ENCODE results near the gene ABCC2.

GRCh38 chr10:99742254-99742653, 40.2 kb upstream of the ABCC2 start:
- no peak for TF ChIP-seq ZNF274 (IDR thresholded peaks at IDR 0.05; ENCODE audit: low read depth, low read length)
- TF ChIP-seq YY1 (IDR thresholded peaks at IDR 0.05; ENCODE audit: insufficient read depth, insufficient read length), result no peak
- no peak for TF ChIP-seq SUZ12 (IDR thresholded peaks at IDR 0.05; ENCODE audit: extremely low read depth, insufficient read depth, insufficient read length)

All from NT2/D1 (cell line).